ENCODE data around the gene COL6A5.

DNA sequence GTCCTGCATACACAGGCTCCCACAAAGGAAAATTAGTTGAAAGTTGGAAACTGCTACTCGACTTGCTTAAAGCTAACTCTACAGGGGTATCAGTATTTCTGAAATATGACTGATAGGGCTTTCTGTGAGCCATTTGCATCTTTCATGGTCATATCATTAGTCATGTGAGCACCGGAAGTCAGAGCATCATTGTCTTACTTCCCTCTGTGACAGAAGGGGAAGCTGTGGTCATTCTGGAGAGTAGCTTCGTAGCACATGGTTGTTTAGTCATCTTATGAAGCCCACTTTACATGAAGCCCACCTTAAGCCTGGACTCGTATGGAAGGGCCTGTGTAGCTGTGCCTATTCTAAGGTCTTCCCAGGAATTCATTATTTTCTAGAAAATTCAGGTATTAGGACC is 69.0 kb downstream of the COL6A5 start:
- no peak for TF ChIP-seq CTCF (IDR thresholded peaks at IDR 0.05; ENCODE audit: extremely low read depth in 1 of 2, insufficient read depth in 1 of 2, low read depth in 1 of 2, low read length in 2 of 2)
- no peak for TF ChIP-seq EZH2 (IDR thresholded peaks at IDR 0.05; ENCODE audit: borderline replicate concordance, low read depth, low read length, severe bottlenecking)
- no peak for TF ChIP-seq POLR2AphosphoS5 (IDR thresholded peaks at IDR 0.05; ENCODE audit: insufficient read depth, low read depth, low read length)
- TF ChIP-seq POLR2A (IDR thresholded peaks at IDR 0.05; ENCODE audit: low read depth, low read length): no peak

All from endothelial cell of umbilical vein (primary cell).